Measurements from ENCODE around the gene SH3BGRL. TPM values are rescaled to one million over a fixed set of nuclear protein-coding genes. Genes with fewer than 3 reads are reported as not detected.
"Not testable (repeated sequence)": the region's sequence is repeated elsewhere in the genome, so short reads cannot be mapped to it uniquely, and the experiment has no call there.

SH3BGRL gene
- total RNA-seq, 6 donors from 2014 or later: 51.4 to 155 (median 127) TPM

DNA sequence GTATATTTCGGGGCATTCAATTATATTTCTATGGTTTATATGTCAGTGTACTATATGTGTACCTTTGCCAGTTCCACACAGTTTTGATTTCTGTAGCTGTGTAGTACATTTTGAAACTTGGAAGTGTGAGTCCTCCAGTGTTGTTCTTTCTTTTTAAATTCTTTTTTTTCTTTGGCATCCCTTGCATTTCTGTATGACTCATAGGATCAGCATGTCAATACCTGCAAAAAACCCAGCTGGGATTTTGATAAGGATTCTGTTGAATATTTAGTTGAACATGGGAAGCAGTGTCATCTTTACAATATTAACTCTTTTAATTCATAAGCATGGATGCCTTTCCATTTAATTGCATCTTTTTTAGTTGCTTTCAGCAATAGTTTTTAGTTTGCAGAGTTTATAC, 100.0 kb downstream of the SH3BGRL start:
- 84 to 85% methylated on average over 1 of the region's 1 CpG for WGBS, 2 donors

DNA sequence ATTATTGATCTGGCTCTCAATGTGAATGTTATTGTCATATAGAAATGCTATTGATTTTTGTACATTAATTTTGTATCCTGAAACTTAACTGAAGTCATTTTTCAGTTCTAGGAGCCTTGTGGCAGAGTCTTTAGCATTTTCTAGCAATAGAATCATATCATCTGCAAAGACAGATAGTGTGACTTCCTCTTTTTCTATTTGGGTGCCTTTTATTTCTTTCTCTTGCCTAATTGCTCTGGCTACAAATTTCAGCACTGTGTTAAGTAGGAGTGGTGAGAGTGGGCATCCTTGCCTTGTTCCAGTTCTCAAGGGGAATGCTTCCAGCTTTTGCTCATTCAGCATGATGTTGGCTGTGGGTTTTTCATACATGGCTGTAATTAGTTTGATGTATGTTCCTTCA, 102.7 kb downstream of the SH3BGRL start:
- no peaks in the 10 kb centered on the region for H3K4me1 ChIP-seq
- no peaks in the 10 kb centered on the region for H3K9me3 ChIP-seq
- DNase-seq: no peak
- no peaks in the 10 kb centered on the region for H3K36me3 ChIP-seq
- no peak overlapping the region for H3K27ac ChIP-seq
- no peak overlapping the region for H3K4me3 ChIP-seq
- H3K27me3 ChIP-seq: no peaks in the 10 kb centered on the region
- TF ChIP-seq CTCF (IDR thresholded peaks at IDR 0.05) (no peak), POLR2AphosphoS5 (IDR thresholded peaks at IDR 0.05) (no peak), POLR2A (IDR thresholded peaks at IDR 0.05) (no peak), EP300 (IDR thresholded peaks at IDR 0.05) (no peak)
- ATAC-seq (ENCODE audit: low FRiP score in 2 of 2): no peak

More for the DNA sequence above, 100.0 kb downstream of the SH3BGRL start:
- ATAC-seq (ENCODE audit: low FRiP score in 2 of 2) (no peak), DNase-seq (no peak)
- TF ChIP-seq CTCF (IDR thresholded peaks at IDR 0.05) (no peak), EP300 (IDR thresholded peaks at IDR 0.05) (no peak), POLR2A (IDR thresholded peaks at IDR 0.05) (no peak), POLR2AphosphoS5 (IDR thresholded peaks at IDR 0.05) (no peak)
- Histone ChIP-seq H3K36me3 (no peaks in the 10 kb centered on the region), H3K27ac (no peak overlapping the region), H3K27me3 (no peaks in the 10 kb centered on the region), H3K4me3 (no peak overlapping the region), H3K4me1 (no peaks in the 10 kb centered on the region), H3K9me3 (no peaks in the 10 kb centered on the region)

DNA sequence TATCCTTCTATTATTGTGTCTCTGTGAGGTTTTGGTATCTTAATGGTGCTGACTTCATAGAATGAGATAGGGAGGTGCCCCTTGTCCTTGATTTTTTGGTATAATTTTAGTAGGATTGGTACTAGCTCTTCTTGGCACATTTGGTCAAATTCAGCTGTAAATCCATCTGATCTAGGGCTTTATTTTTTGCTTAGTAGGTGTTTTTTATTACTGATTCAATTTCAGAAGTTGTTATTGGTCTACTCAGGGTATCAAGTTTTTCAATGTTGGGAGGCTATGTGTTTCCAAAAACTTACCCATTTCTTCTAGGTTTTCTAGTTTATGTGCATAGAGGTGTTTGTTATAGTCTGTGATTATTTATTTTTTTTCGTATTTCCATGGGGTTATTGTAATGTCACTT, 103.3 kb downstream of the SH3BGRL start:
- WGBS, 2 donors: 77 to 82% methylated on average over 1 of the region's 1 CpG
- no peak overlapping the region for H3K4me3 ChIP-seq
- no peaks in the 10 kb centered on the region for H3K9me3 ChIP-seq
- no peaks in the 10 kb centered on the region for H3K4me1 ChIP-seq
- no peaks in the 10 kb centered on the region for H3K27me3 ChIP-seq
- no peaks in the 10 kb centered on the region for H3K36me3 ChIP-seq
- DNase-seq (no peak), ATAC-seq (ENCODE audit: low FRiP score in 2 of 2) (no peak)
- TF ChIP-seq POLR2A (IDR thresholded peaks at IDR 0.05) (no peak), CTCF (IDR thresholded peaks at IDR 0.05) (no peak), POLR2AphosphoS5 (IDR thresholded peaks at IDR 0.05) (no peak)
- H3K27ac ChIP-seq: no peak overlapping the region

DNA sequence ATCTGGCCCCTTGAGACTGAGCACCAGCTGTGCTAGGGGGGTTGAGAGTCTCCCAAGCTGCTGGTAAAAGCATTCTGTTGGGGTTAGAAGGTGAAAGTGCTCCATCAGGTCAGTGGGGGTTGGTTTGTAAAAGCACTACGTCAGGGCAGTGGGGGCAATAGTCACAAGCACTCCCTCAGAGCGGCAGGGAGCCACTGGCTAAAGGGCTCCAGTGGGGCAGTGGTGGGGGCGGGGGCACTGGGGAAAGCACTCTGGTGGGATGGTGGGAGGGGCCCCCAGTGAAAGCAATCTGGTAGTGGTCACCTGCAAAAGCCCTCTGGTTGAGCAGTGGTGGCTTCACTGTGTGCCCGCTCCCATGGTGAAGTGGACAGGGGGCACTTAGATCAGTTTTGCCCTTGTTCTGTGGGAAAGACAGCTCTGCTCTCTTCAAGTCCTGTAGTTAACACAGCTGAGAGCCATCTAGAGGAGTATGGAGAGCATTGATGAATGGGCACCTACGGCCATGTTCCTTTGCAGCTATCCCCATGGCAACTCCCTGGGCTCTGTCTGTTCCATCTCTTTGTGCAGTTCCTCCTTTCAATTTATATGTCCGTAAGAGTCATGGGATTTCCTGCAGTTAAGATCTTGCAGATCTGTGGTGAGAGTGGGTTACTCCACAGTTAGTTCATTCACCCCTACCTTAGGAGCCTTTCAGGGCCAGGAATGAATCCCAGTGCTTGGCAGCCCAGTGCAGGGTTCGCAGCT, 106.4 kb downstream of the SH3BGRL start:
- H3K36me3 ChIP-seq: no peaks in the 10 kb centered on the region
- 73 to 84% methylated on average over 2 to 7 of the region's 7 CpGs for WGBS, 2 donors
- no peak overlapping the region for H3K27ac ChIP-seq
- TF ChIP-seq POLR2AphosphoS5 (IDR thresholded peaks at IDR 0.05): no peak
- no peak for TF ChIP-seq EP300 (IDR thresholded peaks at IDR 0.05)
- TF ChIP-seq CTCF (IDR thresholded peaks at IDR 0.05): no peak
- no peak for TF ChIP-seq POLR2A (IDR thresholded peaks at IDR 0.05)
- H3K4me1 ChIP-seq: no peaks in the 10 kb centered on the region
- H3K4me3 ChIP-seq: no peak overlapping the region
- H3K9me3 ChIP-seq: no peaks in the 10 kb centered on the region
- H3K27me3 ChIP-seq: no peaks in the 10 kb centered on the region
- peak in 1 of 2 donors; percentile 2 for DNase-seq
- no peak for ATAC-seq (ENCODE audit: low FRiP score in 2 of 2)

DNA sequence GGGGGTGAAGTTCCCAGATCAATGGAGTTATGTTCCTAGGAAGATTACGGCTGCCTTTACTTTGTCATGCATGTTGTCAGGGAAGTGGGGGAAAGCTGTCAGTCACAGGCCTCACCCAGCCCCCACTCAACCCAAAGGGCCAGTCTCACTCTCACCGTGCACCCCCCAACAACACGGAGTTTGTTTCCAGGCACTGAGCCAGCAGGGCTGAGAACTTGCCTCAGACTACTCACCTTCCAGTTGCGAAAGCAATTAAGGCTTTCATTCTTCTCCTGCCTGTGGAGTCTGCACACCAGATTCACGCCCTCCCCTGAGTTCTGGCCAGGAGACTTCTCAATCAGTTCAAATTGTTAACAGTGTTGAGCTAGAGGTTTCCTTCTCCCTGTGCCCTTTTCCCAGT, 114.3 kb downstream of the SH3BGRL start:
- 87% methylated on average over 5 of the region's 5 CpGs; no CpG with 5 or more reads in 1 of the 2 donors for WGBS, 2 donors
- Histone ChIP-seq H3K36me3 (no peaks in the 10 kb centered on the region), H3K4me3 (no peak overlapping the region), H3K27me3 (no peaks in the 10 kb centered on the region), H3K27ac (no peak overlapping the region), H3K4me1 (no peaks in the 10 kb centered on the region), H3K9me3 (no peaks in the 10 kb centered on the region)
- DNase-seq (no peak), ATAC-seq (ENCODE audit: low FRiP score in 2 of 2) (no peak)
- no peak for TF ChIP-seq POLR2A (IDR thresholded peaks at IDR 0.05)
- TF ChIP-seq CTCF (IDR thresholded peaks at IDR 0.05): no peak
- no peak for TF ChIP-seq EP300 (IDR thresholded peaks at IDR 0.05)
- no peak for TF ChIP-seq POLR2AphosphoS5 (IDR thresholded peaks at IDR 0.05)

- not testable (repeated sequence) for H3K36me3 ChIP-seq; H3K27ac ChIP-seq; H3K9me3 ChIP-seq; H3K4me3 ChIP-seq; ATAC-seq (ENCODE audit: low FRiP score in 2 of 2); DNase-seq; H3K27me3 ChIP-seq; H3K4me1 ChIP-seq
- WGBS, 2 donors: 65 to 74% methylated on average over 1 of the region's 1 CpG
These were observed 129.8 kb downstream of the SH3BGRL start for GRCh38 chrX:81331653-81332052.

Measured in upper lobe of left lung (tissue), 6 donors.